OCI-LY7 (cell line): Measurements from ENCODE around the gene YIPF5.

Source experiments
- EZH2phosphoT487 ChIP-seq: fragments of 200-600 bp; sonication (generic); IDR thresholded peaks from 2 replicates; pipeline ENCODE4 v1.6.1; 2018; ENCODE audit warnings: low read depth, borderline replicate concordance, mild to moderate bottlenecking, mixed run types, antibody characterized with exemption, low read length, moderate library complexity, mixed read lengths
- TF ChIP-seq, protein P1 (sequence below): fragments of 200-600 bp; sonication (generic); conservative IDR thresholded peaks from 2 replicates; pipeline ENCODE4 v1.5.1; 2014; ENCODE audit warnings: mild to moderate bottlenecking, antibody characterized with exemption, low read length, moderate library complexity, mixed read lengths

DNA sequence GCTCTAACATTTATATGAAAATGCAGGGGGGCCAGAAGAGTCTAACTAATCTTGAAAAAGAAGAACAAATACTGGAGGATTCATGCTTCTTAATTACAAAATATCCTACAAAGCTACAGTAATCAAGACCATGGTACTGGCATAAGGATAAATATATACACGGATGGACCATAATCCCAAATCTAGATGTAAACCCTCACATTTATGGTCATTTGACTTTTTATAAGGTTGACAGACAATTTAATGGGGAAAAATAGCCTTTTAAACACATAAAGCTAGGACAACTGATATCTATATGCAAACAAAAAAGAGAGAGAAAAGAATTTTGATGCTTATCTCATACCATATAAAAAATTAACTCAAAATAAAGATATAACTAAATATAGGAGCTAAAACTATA lies 55.9 kb downstream of the YIPF5 start:
- TF ChIP-seq, protein P1, sequence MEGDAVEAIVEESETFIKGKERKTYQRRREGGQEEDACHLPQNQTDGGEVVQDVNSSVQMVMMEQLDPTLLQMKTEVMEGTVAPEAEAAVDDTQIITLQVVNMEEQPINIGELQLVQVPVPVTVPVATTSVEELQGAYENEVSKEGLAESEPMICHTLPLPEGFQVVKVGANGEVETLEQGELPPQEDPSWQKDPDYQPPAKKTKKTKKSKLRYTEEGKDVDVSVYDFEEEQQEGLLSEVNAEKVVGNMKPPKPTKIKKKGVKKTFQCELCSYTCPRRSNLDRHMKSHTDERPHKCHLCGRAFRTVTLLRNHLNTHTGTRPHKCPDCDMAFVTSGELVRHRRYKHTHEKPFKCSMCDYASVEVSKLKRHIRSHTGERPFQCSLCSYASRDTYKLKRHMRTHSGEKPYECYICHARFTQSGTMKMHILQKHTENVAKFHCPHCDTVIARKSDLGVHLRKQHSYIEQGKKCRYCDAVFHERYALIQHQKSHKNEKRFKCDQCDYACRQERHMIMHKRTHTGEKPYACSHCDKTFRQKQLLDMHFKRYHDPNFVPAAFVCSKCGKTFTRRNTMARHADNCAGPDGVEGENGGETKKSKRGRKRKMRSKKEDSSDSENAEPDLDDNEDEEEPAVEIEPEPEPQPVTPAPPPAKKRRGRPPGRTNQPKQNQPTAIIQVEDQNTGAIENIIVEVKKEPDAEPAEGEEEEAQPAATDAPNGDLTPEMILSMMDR = no peak
- no peak for TF ChIP-seq EZH2phosphoT487
